IMR-90 (cell line): ENCODE measurements around the gene OR52B2. TPM values are rescaled to one million over a fixed set of nuclear protein-coding genes. Genes with fewer than 3 reads are reported as not detected.

Experiments
- ATAC-seq: fragments of 200-7000 bp; cut with Tn5 transposase; 2 replicates; pipeline ENCODE4 v1.9.1; 2020; ENCODE audit warnings: low read depth, mild to moderate bottlenecking, moderate library complexity
- BruUV-seq: library from RNA; stranded (reverse); fragments of 400-500 nt; replicated peaks from 2 replicates; lab custom pipeline; 2021; lab: Mats Ljungman, UMichigan
- CTCF ChIA-PET: fragments of 300-600 bp; formaldehyde crosslinking; extraction: SDS; loops from one replicate; lab custom pipeline; 2021; ENCODE audit warnings: antibody characterized with exemption; lab: Yijun Ruan, JAX
- POLR2A ChIA-PET: fragments of 300-600 bp; sonication (Branson Sonifier 250); formaldehyde crosslinking; loops from one replicate; lab custom pipeline; 2022; ENCODE audit warnings: antibody characterized with exemption; ENCODE audit not compliant: unreplicated experiment; lab: Charles Lee
- DNase-seq: peaks from one replicate; pipeline ENCODE4 v3.0.0; 2013
- H2AFZ ChIP-seq: replicated peaks from 2 replicates; pipeline ENCODE3; 2013; ENCODE audit warnings: low read length, mild to moderate bottlenecking; ENCODE audit not compliant: poor library complexity
- H2AK5ac ChIP-seq: 2 replicates; pipeline ENCODE4 v1.6.1; 2013; ENCODE audit warnings: low read depth, low read length, inconsistent platforms
- H2AK9ac ChIP-seq: replicated peaks from 2 replicates; pipeline ENCODE3; 2013; ENCODE audit warnings: mild to moderate bottlenecking, low read depth, low read length, moderate library complexity; ENCODE audit not compliant: poor library complexity
- H2BK120ac ChIP-seq: 2 replicates; pipeline ENCODE4 v1.6.1; 2013; ENCODE audit warnings: low read depth, low read length, inconsistent platforms
- H2BK15ac ChIP-seq: 3 replicates; pipeline ENCODE4 v1.6.1; 2013; ENCODE audit warnings: low read depth, low read length, inconsistent platforms
- H2BK20ac ChIP-seq: 2 replicates; pipeline ENCODE4 v1.6.1; 2013; ENCODE audit warnings: low read depth, mild to moderate bottlenecking, inconsistent platforms, low read length, moderate library complexity
- H2BK5ac ChIP-seq: 2 replicates; pipeline ENCODE4 v1.6.1; 2013; ENCODE audit warnings: mild to moderate bottlenecking, low read depth, low read length, inconsistent platforms; ENCODE audit not compliant: poor library complexity, severe bottlenecking
- H3K14ac ChIP-seq: replicated peaks from 2 replicates; pipeline ENCODE4 v1.6.1; 2013; ENCODE audit warnings: low read depth, low read length, inconsistent platforms
- H3K18ac ChIP-seq: 2 replicates; pipeline ENCODE4 v1.6.1; 2013; ENCODE audit warnings: low read depth, low read length, control low read depth
- H3K23ac ChIP-seq: 2 replicates; pipeline ENCODE4 v1.6.1; 2013; ENCODE audit warnings: low read depth, low read length, inconsistent platforms
- H3K27ac ChIP-seq: 2 replicates; pipeline ENCODE4 v1.5.1; 2013; ENCODE audit warnings: mild to moderate bottlenecking, control low read depth, low read length; ENCODE audit not compliant: insufficient read depth
- H3K27me3 ChIP-seq: 2 replicates; pipeline ENCODE4 v1.6.1; 2013; ENCODE audit warnings: low read length; ENCODE audit not compliant: control insufficient read depth, insufficient read depth
- H3K36me3 ChIP-seq: 2 replicates; pipeline ENCODE4 v1.6.1; 2013; ENCODE audit warnings: low read length, mixed read lengths; ENCODE audit not compliant: control insufficient read depth, insufficient read depth
- H3K4ac ChIP-seq: 2 replicates; pipeline ENCODE4 v1.6.1; 2013; ENCODE audit warnings: low read depth, low read length, inconsistent platforms
- H3K4me1 ChIP-seq: 2 replicates; pipeline ENCODE4 v1.6.1; 2013; ENCODE audit warnings: low read length, mixed read lengths; ENCODE audit not compliant: control insufficient read depth, insufficient read depth
- H3K4me2 ChIP-seq: 2 replicates; pipeline ENCODE4 v1.6.1; 2013; ENCODE audit warnings: low read depth, mild to moderate bottlenecking, control low read depth, low read length, moderate library complexity
- H3K4me3 ChIP-seq: 2 replicates; pipeline ENCODE4 v1.5.1; 2013; ENCODE audit warnings: low read depth, mild to moderate bottlenecking, control low read depth, low read length, moderate library complexity; ENCODE audit not compliant: insufficient read depth
- H3K56ac ChIP-seq: 2 replicates; pipeline ENCODE4 v1.6.1; 2013; ENCODE audit warnings: low read length, inconsistent platforms; ENCODE audit not compliant: insufficient read depth; ENCODE audit errors: extremely low read depth
- H3K79me1 ChIP-seq, 2 experiments: 2 replicates each; pipeline ENCODE4 v1.6.1; 2013; ENCODE audit warnings: low read length in 2 of 2, inconsistent platforms in 1 of 2, low read depth in 1 of 2
- H3K9ac ChIP-seq: 2 replicates; pipeline ENCODE4 v1.6.1; 2013; ENCODE audit warnings: low read depth, low read length, control low read depth
- H3K9me1 ChIP-seq: 2 replicates; pipeline ENCODE4 v1.6.1; 2013; ENCODE audit warnings: low read length, inconsistent platforms; ENCODE audit not compliant: insufficient read depth
- H3K9me3 ChIP-seq: 2 replicates; pipeline ENCODE4 v1.6.1; 2013; ENCODE audit warnings: low read length; ENCODE audit not compliant: control insufficient read depth, insufficient read depth
- H4K20me1 ChIP-seq: 2 replicates; pipeline ENCODE4 v1.6.1; 2013; ENCODE audit warnings: low read length, inconsistent platforms; ENCODE audit not compliant: insufficient read depth
- H4K5ac ChIP-seq: 2 replicates; pipeline ENCODE4 v1.6.1; 2013; ENCODE audit warnings: mild to moderate bottlenecking, low read depth, low read length, control low read depth
- H4K8ac ChIP-seq, 2 experiments: 2 replicates each; pipeline ENCODE4 v1.6.1; 2013; ENCODE audit warnings: low read depth in 2 of 2, low read length in 2 of 2, control low read depth in 1 of 2, inconsistent platforms in 1 of 2
- H4K91ac ChIP-seq: 2 replicates; pipeline ENCODE4 v1.6.1; 2013; ENCODE audit warnings: low read depth, low read length, inconsistent platforms; ENCODE audit not compliant: insufficient read depth
- BHLHE40 ChIP-seq: fragments of 150-350 bp; IDR thresholded peaks from 2 replicates; pipeline ENCODE4 v1.6.1; 2016; ENCODE audit warnings: mild to moderate bottlenecking, low read depth, low read length
- CTCF ChIP-seq: conservative IDR thresholded peaks from 2 replicates; pipeline ENCODE4 v1.5.1; 2012; ENCODE audit warnings: mild to moderate bottlenecking, low read depth, low read length, improper control_type of control experiment
- FOS ChIP-seq: fragments of 150-350 bp; IDR thresholded peaks from 2 replicates; pipeline ENCODE4 v1.6.1; 2016; ENCODE audit warnings: low read depth, low read length
- MAFK ChIP-seq: IDR thresholded peaks from 2 replicates; pipeline ENCODE4 v1.6.1; 2012; ENCODE audit warnings: low read depth, low read length, improper control_type of control experiment
- MAZ ChIP-seq: IDR thresholded peaks from 2 replicates; pipeline ENCODE4 v1.6.1; 2012; ENCODE audit warnings: low read depth, mild to moderate bottlenecking, low read length, improper control_type of control experiment, moderate library complexity, borderline replicate concordance
- MXI1 ChIP-seq: IDR thresholded peaks from 2 replicates; pipeline ENCODE4 v1.6.1; 2012; ENCODE audit warnings: low read depth, mild to moderate bottlenecking, low read length, moderate library complexity, borderline replicate concordance
- POLR2A ChIP-seq: IDR thresholded peaks from 2 replicates; pipeline ENCODE4 v1.6.1; 2012; ENCODE audit warnings: mild to moderate bottlenecking, low read depth, low read length
- RAD21 ChIP-seq: IDR thresholded peaks from 2 replicates; pipeline ENCODE4 v1.6.1; 2012; ENCODE audit warnings: low read length, improper control_type of control experiment
- RFX5 ChIP-seq: IDR thresholded peaks from 2 replicates; pipeline ENCODE4 v1.8.0; 2012; ENCODE audit warnings: low read depth, mild to moderate bottlenecking, low read length, moderate library complexity
- USF2 ChIP-seq: fragments of 150-350 bp; IDR thresholded peaks from 2 replicates; pipeline ENCODE4 v1.6.1; 2017; ENCODE audit warnings: mild to moderate bottlenecking, antibody characterized with exemption, low read length, low read depth
- WGBS, 2 experiments: methylation state at CpG; one replicate each; pipeline versions ENCODE4 v1.1.5 to v1.1.7; 2013; ENCODE audit warnings: missing lambda C conversion rate in 2 of 2; ENCODE audit not compliant: insufficient read length in 1 of 2; ENCODE audit errors: extremely low coverage in 2 of 2; 5-methylcytosine and 5-hydroxymethylcytosine counted together
- dilution Hi-C: fragments of 300-500 bp; cut with HindIII; formaldehyde crosslinking; loops from one replicate; pipeline ENCODE4 v1.14.3; 2018; ENCODE audit warnings: low sequenced_read_pairs; ENCODE audit not compliant: unreplicated experiment
- in situ Hi-C: fragments of 300-500 bp; cut with MboI; formaldehyde crosslinking; loops from 3 replicates; pipeline ENCODE4 v1.14.3; 2019; ENCODE audit warnings: low sequenced_read_pairs, inconsistent platforms, mixed read lengths
- intact Hi-C: fragments of 100-400 bp; cut with micrococcal nuclease; formaldehyde crosslinking; loops from 2 replicates; pipeline ENCODE4 v1.10.0; 2022
- polyA plus RNA-seq, 3 experiments: library from polyadenylated mRNA; depleted of rRNA; stranded (reverse); fragments of >200 nt; gene quantifications; 2 replicates each; pipeline ENCODE4 v1.2.3, GENCODE V29; 2012; ENCODE audit warnings: low replicate concordance in 1 of 3
- total RNA-seq: library from RNA; depleted of rRNA; stranded (reverse); fragments of >200 nt; gene quantifications from 2 replicates; pipeline ENCODE4 v1.2.3, GENCODE V29; 2012

OR52B2 gene
- total and polyA plus RNA-seq, 2 of the 4 experiments (the other 2 are of a cell fraction) = not detected

- intact Hi-C loops (no loop called here), dilution Hi-C loops (no loop called here), in situ Hi-C loops (no loop called here)
- H3K9me1 ChIP-seq = peaks cover 2% of the 10 kb centered on the region; the same call in 1 of the 2 replicates
- TF ChIP-seq MAZ = no peak
- no peak for TF ChIP-seq CTCF
- TF ChIP-seq MXI1 = no peak
- TF ChIP-seq FOS = no peak
- TF ChIP-seq RFX5 = no peak
- TF ChIP-seq USF2 = no peak
- TF ChIP-seq POLR2A = no peak
- no peak for TF ChIP-seq RAD21
- TF ChIP-seq MAFK = no peak
- TF ChIP-seq BHLHE40 = no peak
- ATAC-seq (no peak), DNase-seq (no peak)
- no peak overlapping the region for H2BK120ac ChIP-seq
- peaks cover 8 to 11% of the 10 kb centered on the region in 2 experiments; a peak in 3 of 4 replicates for H3K79me1 ChIP-seq
- peaks cover 5% of the 10 kb centered on the region for H3K4me1 ChIP-seq
- H4K91ac ChIP-seq = no peak overlapping the region
- no peak overlapping the region for H2BK20ac ChIP-seq
- ChIA-PET POLR2A (no interaction called here), CTCF (interaction anchor here (0.7 kb wide), 1 partner anchor 9 kb away, joined by 3 read pairs; no protein-coding TSS in a partner anchor)
- H2AK5ac ChIP-seq = no peak overlapping the region
- no peak overlapping the region for H2BK15ac ChIP-seq
- H3K9me3 ChIP-seq = no peaks in the 10 kb centered on the region
- H3K56ac ChIP-seq = no peak overlapping the region
- no peak overlapping the region for H3K9ac ChIP-seq
- H3K18ac ChIP-seq = no peak overlapping the region
- H3K4ac ChIP-seq = no peak overlapping the region
- no peak overlapping the region for H3K14ac ChIP-seq
- H3K27me3 ChIP-seq = no peaks in the 10 kb centered on the region
- no peak overlapping the region for H3K4me2 ChIP-seq
- peaks cover 39% of the 10 kb centered on the region for H3K36me3 ChIP-seq
- H4K8ac ChIP-seq = no peak overlapping the region
- 93% methylated on average over 3 of the region's 4 CpGs; no CpG with 5 or more reads in 1 of the 2 experiments for WGBS, 2 experiments
- H2AFZ ChIP-seq = no peak overlapping the region
- H3K27ac ChIP-seq = no peak overlapping the region
- no peak overlapping the region for H2BK5ac ChIP-seq
- no TSS peak for BruUV-seq
- H2AK9ac ChIP-seq = no peak overlapping the region
- H3K4me3 ChIP-seq = no peak overlapping the region
- H3K23ac ChIP-seq = no peak overlapping the region
- H4K20me1 ChIP-seq = peaks cover 3% of the 10 kb centered on the region; the same call in 1 of the 2 replicates
- no peak overlapping the region for H4K5ac ChIP-seq
Measured at GRCh38 chr11:6216501-6216900, 46.4 kb upstream of the OR52B2 start.
